Esophagus muscularis mucosa (tissue), 4 donors: ENCODE results near the gene ZNF185. TPM values are rescaled to one million over a fixed set of nuclear protein-coding genes. Genes with fewer than 3 reads are reported as not detected.

ENCODE experiments used
- DNase-seq: peaks from one replicate; pipeline ENCODE4 v3.0.0-alpha.2; 2017; ENCODE audit errors: extremely low spot score
- H3K27ac ChIP-seq, 4 donors: fragments of 200-600 bp; sonication (generic); replicated peaks in 1 of 4; 1 replicate in 3 of 4; 2 replicates in 1 of 4; pipeline ENCODE4 v1.5.1; 2016 to 2019; ENCODE audit warnings: mild to moderate bottlenecking in 1 of 4
- H3K27me3 ChIP-seq, 4 donors: fragments of 200-600 bp; sonication (generic); one replicate each; pipeline versions ENCODE4 v1.5.1 to v1.6.0; 2016 to 2019
- H3K36me3 ChIP-seq, 4 donors: fragments of 200-600 bp; sonication (generic); one replicate each; pipeline ENCODE4 v1.5.1; 2016 to 2019
- H3K4me1 ChIP-seq, 4 donors: fragments of 200-600 bp; sonication (generic); one replicate each; pipeline ENCODE4 v1.5.1; 2016 to 2019
- H3K4me3 ChIP-seq, 4 donors: fragments of 200-600 bp; sonication (generic); 1 replicate in 2 of 4; 2 replicates in 2 of 4; pipeline ENCODE4 v1.5.1; 2016 to 2019; ENCODE audit warnings: mild to moderate bottlenecking in 4 of 4, moderate library complexity in 1 of 4
- H3K9me3 ChIP-seq, 4 donors: fragments of 200-600 bp; sonication (generic); 1 replicate in 3 of 4; 2 replicates in 1 of 4; pipeline ENCODE4 v1.5.1; 2016 to 2019
- EP300 ChIP-seq: sonication (generic); formaldehyde crosslinking; IDR thresholded peaks from one replicate; pipeline ENCODE4 v1.6.1; 2017; ENCODE audit warnings: antibody characterized with exemption
- POLR2A ChIP-seq: fragments of 450-650 bp; IDR thresholded peaks from one replicate; pipeline ENCODE4 v1.6.1; 2017; ENCODE audit warnings: antibody characterized with exemption, moderate library complexity, mild to moderate bottlenecking, low read depth
- POLR2AphosphoS5 ChIP-seq, 2 donors: sonication (generic); formaldehyde crosslinking; IDR thresholded peaks; one replicate each; pipeline ENCODE4 v1.6.1; 2017; ENCODE audit warnings: antibody characterized with exemption in 2 of 2
- WGBS: methylation state at CpG from one replicate; pipeline ENCODE4 v1.1.5; 2018; 5-methylcytosine and 5-hydroxymethylcytosine counted together
- intact Hi-C: fragments of 100-400 bp; cut with DNase I; formaldehyde crosslinking; loops from one replicate; pipeline ENCODE4 v1.15.1; 2023
- total RNA-seq, 4 donors: library from RNA; depleted of rRNA; stranded (reverse); fragments of >200 nt; gene quantifications; one replicate each; pipeline versions ENCODE4 v1.1.0 to v1.2.1, GENCODE V29; 2016
- TF ChIP-seq, protein P1 (sequence below), 3 experiments: fragments of 200-600 bp in 2 of 3; fragments of 450-650 bp in 1 of 3; sonication (generic) in 2 of 3; IDR thresholded peaks; one replicate each; pipeline ENCODE4 v1.5.1; 2017 to 2019; ENCODE audit warnings: antibody characterized with exemption in 3 of 3, mild to moderate bottlenecking in 2 of 3, moderate library complexity in 1 of 3

The ZNF185 gene
- total RNA-seq, 4 donors from 2014 or later = 2.5 to 3.7 (median 3.0) TPM

GRCh38 chrX:152918707-152919106 is 20.8 kb downstream of the ZNF185 start:
- no peak for DNase-seq
- TF ChIP-seq POLR2A = no peak
- TF ChIP-seq, protein P1, sequence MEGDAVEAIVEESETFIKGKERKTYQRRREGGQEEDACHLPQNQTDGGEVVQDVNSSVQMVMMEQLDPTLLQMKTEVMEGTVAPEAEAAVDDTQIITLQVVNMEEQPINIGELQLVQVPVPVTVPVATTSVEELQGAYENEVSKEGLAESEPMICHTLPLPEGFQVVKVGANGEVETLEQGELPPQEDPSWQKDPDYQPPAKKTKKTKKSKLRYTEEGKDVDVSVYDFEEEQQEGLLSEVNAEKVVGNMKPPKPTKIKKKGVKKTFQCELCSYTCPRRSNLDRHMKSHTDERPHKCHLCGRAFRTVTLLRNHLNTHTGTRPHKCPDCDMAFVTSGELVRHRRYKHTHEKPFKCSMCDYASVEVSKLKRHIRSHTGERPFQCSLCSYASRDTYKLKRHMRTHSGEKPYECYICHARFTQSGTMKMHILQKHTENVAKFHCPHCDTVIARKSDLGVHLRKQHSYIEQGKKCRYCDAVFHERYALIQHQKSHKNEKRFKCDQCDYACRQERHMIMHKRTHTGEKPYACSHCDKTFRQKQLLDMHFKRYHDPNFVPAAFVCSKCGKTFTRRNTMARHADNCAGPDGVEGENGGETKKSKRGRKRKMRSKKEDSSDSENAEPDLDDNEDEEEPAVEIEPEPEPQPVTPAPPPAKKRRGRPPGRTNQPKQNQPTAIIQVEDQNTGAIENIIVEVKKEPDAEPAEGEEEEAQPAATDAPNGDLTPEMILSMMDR (IDR thresholded peaks at IDR 0.05) = no peak
- no peak for TF ChIP-seq POLR2AphosphoS5 (IDR thresholded peaks at IDR 0.05)
- no peak overlapping the region for H3K27ac ChIP-seq
- no peaks in the 10 kb centered on the region for H3K36me3 ChIP-seq
- H3K4me3 ChIP-seq = no peak overlapping the region
- intact Hi-C loops = no loop called here
- H3K9me3 ChIP-seq = no peaks in the 10 kb centered on the region
- 61% methylated on average over 7 of the region's 7 CpGs for WGBS
- H3K4me1 ChIP-seq = no peaks in the 10 kb centered on the region
- no peaks in the 10 kb centered on the region for H3K27me3 ChIP-seq

- 92% methylated on average over 10 of the region's 10 CpGs for WGBS
- Histone ChIP-seq H3K27ac (no peak overlapping the region), H3K27me3 (no peaks in the 10 kb centered on the region), H3K4me3 (no peak overlapping the region), H3K4me1 (peaks cover 0 to 5% (median 0%) of the 10 kb centered on the region in 4 donors), H3K36me3 (no peaks in the 10 kb centered on the region), H3K9me3 (no peaks in the 10 kb centered on the region)
- intact Hi-C loops = no loop called here
- DNase-seq = no peak
- TF ChIP-seq, protein P1 (IDR thresholded peaks at IDR 0.05) = no peak
- TF ChIP-seq POLR2A (no peak), POLR2AphosphoS5 (IDR thresholded peaks at IDR 0.05) (no peak), EP300 (no peak)
Measured at GRCh38 chrX:152923599-152923998, 25.7 kb downstream of the ZNF185 start.

GRCh38 chrX:152925835-152926234 is 28.0 kb downstream of the ZNF185 start:
- no peaks in the 10 kb centered on the region for H3K9me3 ChIP-seq
- intact Hi-C loops = no loop called here
- no peak for TF ChIP-seq EP300
- TF ChIP-seq, protein P1 (IDR thresholded peaks at IDR 0.05) = no peak
- TF ChIP-seq POLR2AphosphoS5 (IDR thresholded peaks at IDR 0.05) = no peak
- no peak for TF ChIP-seq POLR2A
- no peak overlapping the region for H3K4me3 ChIP-seq
- 66% methylated on average over 3 of the region's 5 CpGs for WGBS
- DNase-seq = no peak
- no peaks in the 10 kb centered on the region for H3K36me3 ChIP-seq
- H3K27ac ChIP-seq = no peak overlapping the region
- H3K4me1 ChIP-seq = peaks cover 0 to 5% (median 0%) of the 10 kb centered on the region in 4 donors
- H3K27me3 ChIP-seq = no peaks in the 10 kb centered on the region

GRCh38 chrX:152926279-152926678 is 28.4 kb downstream of the ZNF185 start:
- Histone ChIP-seq H3K27me3 (no peaks in the 10 kb centered on the region), H3K4me1 (peaks cover 0 to 5% (median 0%) of the 10 kb centered on the region in 4 donors), H3K9me3 (no peaks in the 10 kb centered on the region), H3K36me3 (no peaks in the 10 kb centered on the region), H3K4me3 (no peak overlapping the region), H3K27ac (no peak overlapping the region)
- no peak for DNase-seq
- intact Hi-C loops = no loop called here
- TF ChIP-seq EP300 = no peak
- TF ChIP-seq POLR2A = no peak
- TF ChIP-seq, protein P1 (IDR thresholded peaks at IDR 0.05) = peak in 1 of 3 experiments; percentile 29
- no peak for TF ChIP-seq POLR2AphosphoS5 (IDR thresholded peaks at IDR 0.05)
- 21% methylated on average over 7 of the region's 8 CpGs for WGBS

- TF ChIP-seq, protein P1 (IDR thresholded peaks at IDR 0.05) = no peak
- TF ChIP-seq EP300 (no peak), POLR2AphosphoS5 (IDR thresholded peaks at IDR 0.05) (no peak), POLR2A (no peak)
- Histone ChIP-seq H3K4me3 (no peak overlapping the region), H3K27me3 (no peaks in the 10 kb centered on the region), H3K36me3 (no peaks in the 10 kb centered on the region), H3K27ac (no peak overlapping the region), H3K9me3 (no peaks in the 10 kb centered on the region), H3K4me1 (peaks cover 0 to 5% (median 0%) of the 10 kb centered on the region in 4 donors)
- WGBS = 76% methylated on average over 11 of the region's 11 CpGs
- intact Hi-C loops = no loop called here
- no peak for DNase-seq
Measured at GRCh38 chrX:152926923-152927322, 29.1 kb downstream of the ZNF185 start.
